Activated CD4-positive, alpha-beta T cell treated with anti-CD3 and anti-CD28 coated beads, Interleukin-2, amount 10 ng/mL, durations not matched to agents 7 days and 5 days (primary cell): ENCODE measurements around the gene CHN2. TPM values are rescaled to one million over a fixed set of nuclear protein-coding genes. Genes with fewer than 3 reads are reported as not detected.
"Not testable (repeated sequence)": the region's sequence is repeated elsewhere in the genome, so short reads cannot be mapped to it uniquely, and the experiment has no call there.

ENCODE experiments used
- CTCF ChIA-PET: fragments of 350-600 bp; sonication (Branson Sonifier 250); formaldehyde crosslinking; loops from one replicate; lab custom pipeline; 2021; ENCODE audit warnings: antibody characterized with exemption; lab: Charles Lee
- POLR2A ChIA-PET: fragments of 350-600 bp; sonication (Branson Sonifier 250); formaldehyde crosslinking; loops from one replicate; lab custom pipeline; 2021; ENCODE audit warnings: antibody characterized with exemption; lab: Charles Lee
- DNase-seq: peaks from one replicate; pipeline ENCODE4 v3.0.0-alpha.2; 2020
- H3K27ac Mint-ChIP-seq: one replicate; pipeline ENCODE4 v1.8.0; 2021; ENCODE audit warnings: mild to moderate bottlenecking, moderate library complexity, mixed read lengths
- H3K27me3 Mint-ChIP-seq: one replicate; pipeline ENCODE4 v1.8.0; 2021; ENCODE audit warnings: mixed read lengths
- H3K36me3 Mint-ChIP-seq: one replicate; pipeline ENCODE4 v1.8.0; 2021; ENCODE audit warnings: low read depth, mixed read lengths
- H3K4me1 Mint-ChIP-seq: one replicate; pipeline ENCODE4 v1.8.0; 2021; ENCODE audit warnings: mixed read lengths
- H3K4me3 Mint-ChIP-seq: one replicate; pipeline ENCODE4 v1.8.0; 2021; ENCODE audit warnings: mild to moderate bottlenecking, moderate library complexity, mixed read lengths
- H3K9me3 Mint-ChIP-seq: one replicate; pipeline ENCODE4 v1.8.0; 2021; ENCODE audit warnings: mixed read lengths
- total RNA-seq, 2 experiments: library from RNA; stranded (reverse); gene quantifications; one replicate each; pipeline ENCODE4 v1.2.3, GENCODE V29; 2021

Gene CHN2
- total RNA-seq, 2 experiments from 2014 or later: 2.4 to 3.6 TPM

DNA sequence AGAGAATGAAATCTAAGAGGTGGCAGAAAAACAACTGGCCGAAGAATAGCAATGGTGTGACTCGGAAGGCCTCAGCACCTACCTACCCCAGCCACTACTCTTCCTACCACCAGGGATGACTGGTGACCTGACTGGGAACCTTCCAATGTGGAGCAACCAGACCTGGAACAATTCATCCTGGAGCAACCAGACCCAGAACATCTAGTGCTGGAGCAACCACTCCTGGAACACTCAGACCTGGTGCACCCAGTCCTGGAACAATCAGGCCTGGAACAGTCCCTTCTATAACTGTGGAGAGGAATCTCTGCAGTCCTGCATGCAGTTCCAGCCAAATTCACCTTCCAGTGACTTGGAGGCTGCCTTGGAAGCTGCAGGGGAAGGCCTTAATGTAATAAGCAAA is 18.2 kb downstream of the CHN2 start:
- H3K4me1 Mint-ChIP-seq, H3K36me3 Mint-ChIP-seq, POLR2A ChIA-PET, CTCF ChIA-PET, H3K4me3 Mint-ChIP-seq, DNase-seq, H3K27ac Mint-ChIP-seq, H3K27me3 Mint-ChIP-seq, H3K9me3 Mint-ChIP-seq: not testable (repeated sequence)

DNA sequence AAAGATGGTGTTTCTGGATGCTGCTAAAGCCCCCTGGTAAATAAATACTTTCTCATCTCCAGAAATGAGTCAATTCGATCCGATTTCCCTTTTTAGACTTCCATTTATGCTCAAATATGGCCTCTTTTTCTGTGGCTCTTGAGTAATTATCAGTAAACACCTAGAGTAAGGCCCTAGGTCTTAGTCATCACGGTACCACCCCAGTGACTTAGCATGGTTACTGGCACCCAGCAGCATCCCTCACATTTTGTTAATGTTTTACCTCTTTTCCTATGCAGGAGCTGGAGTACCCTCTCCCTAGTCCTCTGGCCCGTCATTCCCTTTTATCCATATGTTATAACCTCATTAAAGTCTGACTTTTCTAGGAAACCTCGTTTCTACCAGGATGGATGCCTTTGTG is 19.5 kb downstream of the CHN2 start:
- POLR2A ChIA-PET: no interaction called here
- Mint-ChIP-seq H3K27me3 (no peaks in the 10 kb centered on the region), H3K36me3 (no peaks in the 10 kb centered on the region), H3K9me3 (no peaks in the 10 kb centered on the region), H3K4me1 (no peaks in the 10 kb centered on the region), H3K4me3 (no peak overlapping the region), H3K27ac (no peak overlapping the region)
- DNase-seq: no peak
- CTCF ChIA-PET: no interaction called here

DNA sequence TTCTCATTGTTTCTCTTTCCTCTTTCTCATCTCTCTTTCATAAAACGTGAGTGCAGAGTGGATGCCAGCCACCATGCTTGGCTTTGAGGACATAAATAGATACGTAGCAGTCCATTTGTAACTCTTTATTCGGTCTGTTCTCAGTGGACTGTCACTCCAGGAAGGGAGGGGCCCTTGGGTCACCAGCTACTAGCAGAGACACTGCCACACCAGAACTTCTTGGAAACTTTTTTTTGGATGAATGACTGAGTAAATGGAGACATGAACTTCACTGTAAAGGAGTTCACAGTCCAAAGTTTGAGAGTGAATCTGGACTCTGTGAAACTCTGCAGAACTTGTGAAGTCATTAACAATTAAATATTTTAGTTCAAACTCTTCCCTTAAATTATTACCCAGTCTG is 20.2 kb downstream of the CHN2 start:
- no peak for DNase-seq
- Mint-ChIP-seq H3K36me3 (no peaks in the 10 kb centered on the region), H3K27me3 (no peaks in the 10 kb centered on the region), H3K4me3 (no peak overlapping the region), H3K4me1 (no peaks in the 10 kb centered on the region), H3K9me3 (no peaks in the 10 kb centered on the region), H3K27ac (no peak overlapping the region)
- POLR2A ChIA-PET: no interaction called here
- CTCF ChIA-PET: no interaction called here

DNA sequence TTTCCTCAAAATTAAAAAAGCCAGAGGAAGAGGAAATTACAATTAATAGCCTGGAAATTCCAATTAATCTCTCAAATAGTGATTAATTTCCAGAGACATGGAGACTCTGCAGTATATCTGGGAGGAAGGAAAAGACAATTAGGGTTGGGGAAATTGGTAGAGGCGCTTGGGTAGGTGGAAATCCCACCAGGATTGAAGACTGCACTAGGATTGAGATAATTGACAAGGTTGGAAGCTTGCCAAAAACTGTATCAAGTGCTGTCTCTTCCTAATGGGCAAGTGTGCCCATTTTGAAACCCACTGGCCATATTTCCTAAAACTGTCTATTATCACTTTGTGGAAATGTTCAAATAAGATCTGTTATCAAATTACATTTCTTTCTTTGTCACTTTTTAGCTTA is 21.6 kb downstream of the CHN2 start:
- ChIA-PET CTCF (no interaction called here), POLR2A (no interaction called here)
- Mint-ChIP-seq H3K36me3 (no peaks in the 10 kb centered on the region), H3K27ac (no peak overlapping the region), H3K27me3 (no peaks in the 10 kb centered on the region), H3K9me3 (no peaks in the 10 kb centered on the region), H3K4me1 (no peaks in the 10 kb centered on the region), H3K4me3 (no peak overlapping the region)
- no peak for DNase-seq

GRCh38 chr7:29217113-29217512 is 22.5 kb downstream of the CHN2 start:
- Mint-ChIP-seq H3K27me3 (no peaks in the 10 kb centered on the region), H3K27ac (no peak overlapping the region), H3K9me3 (no peaks in the 10 kb centered on the region), H3K36me3 (no peaks in the 10 kb centered on the region), H3K4me3 (no peak overlapping the region), H3K4me1 (no peaks in the 10 kb centered on the region)
- no peak for DNase-seq
- ChIA-PET CTCF (interaction anchor here (0.6 kb wide), 1 partner anchor 218 kb away, joined by 3 read pairs; no protein-coding TSS in a partner anchor), POLR2A (no interaction called here)

GRCh38 chr7:29224726-29225125 is 30.2 kb downstream of the CHN2 start:
- H3K36me3 Mint-ChIP-seq: no peaks in the 10 kb centered on the region
- ChIA-PET POLR2A (no interaction called here), CTCF (no interaction called here)
- peaks cover 10% of the 10 kb centered on the region for H3K27me3 Mint-ChIP-seq
- no peak for DNase-seq
- no peak overlapping the region for H3K4me3 Mint-ChIP-seq
- no peaks in the 10 kb centered on the region for H3K9me3 Mint-ChIP-seq
- H3K27ac Mint-ChIP-seq: no peak overlapping the region
- H3K4me1 Mint-ChIP-seq: no peaks in the 10 kb centered on the region

DNA sequence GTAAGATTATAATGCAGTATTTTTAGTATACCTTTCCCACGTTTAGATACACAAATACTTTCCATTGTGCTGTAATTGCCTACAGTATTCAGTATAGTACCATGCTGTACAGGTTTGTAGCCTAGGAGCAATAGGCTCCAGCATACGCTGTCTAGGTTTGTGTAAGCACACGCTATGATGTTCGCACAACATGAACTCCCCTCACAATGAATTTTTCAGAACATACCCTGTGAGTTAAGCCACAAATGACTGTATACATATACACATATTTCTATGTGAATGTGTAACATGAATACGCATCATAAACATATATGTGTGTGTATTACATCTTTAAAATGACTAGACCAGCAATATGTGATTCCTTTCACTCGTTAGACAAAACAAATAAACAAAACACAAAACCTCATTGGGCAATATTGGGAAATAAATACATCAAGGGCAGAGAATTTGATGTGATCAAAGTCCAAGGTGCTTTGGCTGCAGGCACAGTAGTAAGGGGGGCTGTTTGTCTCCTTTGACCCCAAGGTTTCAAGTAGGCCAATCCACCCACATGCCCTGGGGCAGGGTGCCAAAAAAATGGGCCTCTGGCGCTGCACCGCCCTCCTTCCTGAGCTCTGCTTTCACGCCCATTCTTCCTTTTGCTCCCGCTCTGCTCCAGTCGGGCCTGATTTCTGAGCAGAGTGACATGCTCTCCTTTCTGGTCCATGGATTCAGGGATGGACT is 33.9 kb downstream of the CHN2 start:
- ChIA-PET POLR2A (no interaction called here), CTCF (interaction anchor here (0.7 kb wide), 1 partner anchor 15 kb away, joined by 3 read pairs; no protein-coding TSS in a partner anchor)

DNA sequence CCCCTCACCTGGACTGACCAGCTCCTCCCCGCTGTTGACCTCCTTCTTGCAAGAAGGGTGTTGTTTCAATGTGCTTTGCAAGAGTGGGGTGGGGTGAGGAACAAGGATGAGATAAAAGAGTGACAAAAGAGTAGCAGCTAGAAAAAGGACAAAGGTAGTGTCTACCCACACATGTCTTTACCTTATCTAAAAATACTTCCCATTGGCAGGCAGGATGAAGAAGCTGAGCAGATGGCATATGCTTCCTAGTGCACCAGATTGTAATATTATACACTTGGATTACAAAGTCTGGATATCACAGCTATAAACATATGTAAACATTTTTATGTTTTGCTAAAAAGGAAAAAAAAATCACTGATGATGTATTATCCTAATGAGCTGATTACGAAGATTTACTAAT is 34.5 kb downstream of the CHN2 start:
- Mint-ChIP-seq H3K27ac (no peak overlapping the region), H3K9me3 (no peaks in the 10 kb centered on the region), H3K4me3 (no peak overlapping the region), H3K4me1 (peaks cover 8% of the 10 kb centered on the region), H3K36me3 (no peaks in the 10 kb centered on the region), H3K27me3 (peaks cover 4% of the 10 kb centered on the region)
- CTCF ChIA-PET: interaction anchor here (0.7 kb wide), 1 partner anchor 16 kb away, joined by 3 read pairs; no protein-coding TSS in a partner anchor
- DNase-seq: no peak
- POLR2A ChIA-PET: no interaction called here

More for the DNA sequence above, 33.9 kb downstream of the CHN2 start:
- H3K36me3 Mint-ChIP-seq: no peaks in the 10 kb centered on the region
- H3K27ac Mint-ChIP-seq: no peak overlapping the region
- peaks cover 6% of the 10 kb centered on the region for H3K27me3 Mint-ChIP-seq
- peaks cover 6% of the 10 kb centered on the region for H3K4me1 Mint-ChIP-seq
- no peak overlapping the region for H3K4me3 Mint-ChIP-seq
- no peak for DNase-seq
- no peaks in the 10 kb centered on the region for H3K9me3 Mint-ChIP-seq

DNA sequence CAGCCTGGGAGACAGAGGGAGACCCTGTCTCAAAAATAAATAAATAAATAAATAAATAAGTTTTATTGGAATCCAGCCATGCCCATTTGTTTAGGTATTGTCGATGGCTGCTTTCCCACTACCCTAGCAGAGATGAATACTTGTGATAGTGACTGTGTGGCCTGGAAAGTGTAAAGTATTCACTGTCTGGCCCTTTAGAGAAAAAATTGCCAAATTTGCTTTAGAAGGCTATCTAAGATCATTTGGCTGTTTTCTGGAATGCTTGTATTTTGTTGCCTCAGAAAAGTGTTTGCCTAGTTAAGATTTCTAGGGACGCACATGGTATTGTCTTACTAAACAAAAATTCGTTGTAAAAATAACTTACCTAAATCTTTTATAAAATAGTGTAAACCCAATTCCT is 35.4 kb downstream of the CHN2 start:
- Mint-ChIP-seq H3K4me1 (peaks cover 16% of the 10 kb centered on the region), H3K27me3 (peaks cover 4% of the 10 kb centered on the region), H3K36me3 (no peaks in the 10 kb centered on the region), H3K9me3 (no peaks in the 10 kb centered on the region), H3K4me3 (no peak overlapping the region), H3K27ac (no peak overlapping the region)
- ChIA-PET POLR2A (no interaction called here), CTCF (no interaction called here)
- DNase-seq: no peak

GRCh38 chr7:29230871-29231345 is 36.3 kb downstream of the CHN2 start:
- Mint-ChIP-seq H3K27ac (no peak overlapping the region), H3K4me1 (peaks cover 18% of the 10 kb centered on the region), H3K36me3 (no peaks in the 10 kb centered on the region), H3K9me3 (no peaks in the 10 kb centered on the region), H3K4me3 (no peak overlapping the region), H3K27me3 (peaks cover 4% of the 10 kb centered on the region)
- DNase-seq: no peak
- POLR2A ChIA-PET: no interaction called here
- CTCF ChIA-PET: no interaction called here

GRCh38 chr7:29231671-29232232 is 37.2 kb downstream of the CHN2 start:
- Mint-ChIP-seq H3K27me3 (peaks cover 4% of the 10 kb centered on the region), H3K36me3 (no peaks in the 10 kb centered on the region), H3K4me1 (peaks cover 18% of the 10 kb centered on the region), H3K4me3 (no peak overlapping the region), H3K27ac (no peak overlapping the region), H3K9me3 (no peaks in the 10 kb centered on the region)
- no peak for DNase-seq
- ChIA-PET CTCF (no interaction called here), POLR2A (no interaction called here)

DNA sequence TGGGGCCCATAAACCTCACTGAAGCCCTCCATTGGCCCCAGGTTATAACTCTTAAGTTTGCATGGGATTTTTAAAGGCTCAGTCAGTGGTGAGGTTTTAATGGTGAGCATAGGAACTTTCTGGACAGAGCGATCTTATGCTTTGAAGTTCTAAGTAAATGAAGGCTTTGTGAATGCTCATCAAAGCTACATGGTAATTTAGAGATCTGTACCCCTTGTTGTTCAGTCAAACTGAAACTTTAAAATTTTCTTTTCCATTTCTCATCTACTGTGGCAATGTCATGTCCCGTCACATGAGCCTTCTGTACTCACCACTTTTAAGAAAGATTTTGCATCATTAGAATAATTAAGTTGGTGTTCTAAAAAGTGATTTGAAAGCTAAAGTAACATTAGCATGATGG is 39.9 kb downstream of the CHN2 start:
- Mint-ChIP-seq H3K27me3 (peaks cover 11% of the 10 kb centered on the region), H3K4me3 (no peak overlapping the region), H3K4me1 (peaks cover 18% of the 10 kb centered on the region), H3K9me3 (no peaks in the 10 kb centered on the region), H3K36me3 (no peaks in the 10 kb centered on the region), H3K27ac (no peak overlapping the region)
- DNase-seq: no peak
- POLR2A ChIA-PET: no interaction called here
- CTCF ChIA-PET: no interaction called here

DNA sequence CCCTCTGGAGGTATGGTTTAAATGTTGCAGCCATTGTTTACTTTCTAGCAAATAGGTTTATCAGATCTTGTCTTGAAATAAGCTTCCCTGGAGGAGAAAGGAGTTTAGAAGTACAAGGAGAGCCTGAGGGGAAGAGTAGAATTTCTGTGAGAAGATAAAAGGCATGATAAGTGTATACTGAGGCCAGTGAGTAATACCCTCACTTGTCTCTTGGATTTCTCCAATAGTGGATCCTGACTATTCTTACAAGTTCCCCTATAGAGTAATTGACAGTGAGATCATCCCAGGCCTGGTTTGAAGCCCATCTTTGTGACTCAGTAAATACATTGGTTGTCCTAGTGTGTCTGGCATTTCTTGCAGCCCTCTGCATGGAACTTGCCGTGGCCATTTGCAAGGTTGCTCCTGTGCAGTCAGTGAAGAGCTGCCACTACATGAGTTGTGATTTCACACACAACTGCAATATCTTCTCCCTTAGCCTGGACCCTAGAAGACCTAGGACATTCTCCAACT is 41.6 kb downstream of the CHN2 start:
- ChIA-PET CTCF (no interaction called here), POLR2A (no interaction called here)
- Mint-ChIP-seq H3K27ac (no peak overlapping the region), H3K27me3 (peaks cover 14% of the 10 kb centered on the region), H3K4me3 (no peak overlapping the region), H3K4me1 (peaks cover 18% of the 10 kb centered on the region), H3K36me3 (no peaks in the 10 kb centered on the region), H3K9me3 (no peaks in the 10 kb centered on the region)
- DNase-seq: no peak
